ENCODE results near the gene SEC14L5. TPM values are rescaled to one million over a fixed set of nuclear protein-coding genes. Genes with fewer than 3 reads are reported as not detected.
"Not testable (repeated sequence)": the region's sequence is repeated elsewhere in the genome, so short reads cannot be mapped to it uniquely, and the experiment has no call there.

The SEC14L5 gene
- total RNA-seq, 1 experiment from 2014 or later: 0.10 TPM

- in situ Hi-C loops (cut with HindIII; ENCODE audit: low sequenced_read_pairs): no loop called here
- DNase-seq (ENCODE audit: low spot score): no peak
These were observed 10.2 kb upstream of the SEC14L5 start for GRCh38 chr16:4947722-4948503.

- in situ Hi-C loops (cut with HindIII; ENCODE audit: low sequenced_read_pairs): no loop called here
- no peak for DNase-seq (ENCODE audit: low spot score)
These were observed 9.0 kb upstream of the SEC14L5 start for GRCh38 chr16:4948903-4949766.

GRCh38 chr16:4949986-4950385 is 8.1 kb upstream of the SEC14L5 start:
- in situ Hi-C loops (cut with HindIII; ENCODE audit: low sequenced_read_pairs): no loop called here
- no peak for DNase-seq (ENCODE audit: low spot score)

DNA sequence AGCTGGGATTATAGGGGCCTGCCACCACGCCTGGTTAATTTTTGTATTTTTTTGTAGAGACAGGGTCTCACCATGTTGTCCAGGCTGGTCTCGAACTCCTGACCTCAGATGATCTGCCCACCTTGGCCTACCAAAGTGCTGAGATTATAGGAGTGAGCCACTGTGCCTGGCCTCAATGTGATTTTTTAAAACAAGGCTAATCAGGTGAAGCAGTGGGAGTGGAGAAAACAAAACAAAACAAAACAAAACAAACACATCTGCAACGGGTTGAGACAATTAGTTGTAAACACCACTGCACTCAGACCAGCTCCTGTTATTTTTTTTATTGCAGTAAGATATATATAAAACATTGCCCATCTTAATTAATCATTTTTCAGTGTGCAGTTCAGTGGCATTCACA is 6.5 kb upstream of the SEC14L5 start:
- in situ Hi-C loops (cut with HindIII; ENCODE audit: low sequenced_read_pairs); DNase-seq (ENCODE audit: low spot score): not testable (repeated sequence)

GRCh38 chr16:4954714-4955113 is 3.4 kb upstream of the SEC14L5 start:
- in situ Hi-C loops (cut with HindIII; ENCODE audit: low sequenced_read_pairs): no loop called here
- DNase-seq (ENCODE audit: low spot score): no peak

DNA sequence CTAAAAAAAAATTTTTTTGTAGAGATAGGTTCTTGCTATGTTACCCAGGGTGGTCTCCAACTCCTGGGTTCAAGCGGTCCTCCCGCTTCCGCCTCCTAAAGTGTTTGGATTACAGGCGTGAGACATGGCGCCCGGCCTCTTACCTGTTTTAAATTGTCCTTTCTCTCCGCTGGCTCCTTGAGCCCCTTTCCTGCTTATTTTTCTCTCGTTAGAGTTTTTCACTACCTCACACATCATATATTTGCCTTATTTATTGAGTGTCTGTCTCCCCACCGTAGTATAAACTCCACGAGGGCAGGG is 760 bp upstream of the SEC14L5 start:
- in situ Hi-C loops (cut with HindIII; ENCODE audit: low sequenced_read_pairs): no loop called here

GRCh38 chr16:4958510-4959438 is 644 bp downstream of the SEC14L5 start:
- DNase-seq (ENCODE audit: low spot score): no peak
- in situ Hi-C loops (cut with HindIII; ENCODE audit: low sequenced_read_pairs): no loop called here

More for the DNA sequence above, 760 bp upstream of the SEC14L5 start:
- DNase-seq (ENCODE audit: low spot score): no peak

DNA sequence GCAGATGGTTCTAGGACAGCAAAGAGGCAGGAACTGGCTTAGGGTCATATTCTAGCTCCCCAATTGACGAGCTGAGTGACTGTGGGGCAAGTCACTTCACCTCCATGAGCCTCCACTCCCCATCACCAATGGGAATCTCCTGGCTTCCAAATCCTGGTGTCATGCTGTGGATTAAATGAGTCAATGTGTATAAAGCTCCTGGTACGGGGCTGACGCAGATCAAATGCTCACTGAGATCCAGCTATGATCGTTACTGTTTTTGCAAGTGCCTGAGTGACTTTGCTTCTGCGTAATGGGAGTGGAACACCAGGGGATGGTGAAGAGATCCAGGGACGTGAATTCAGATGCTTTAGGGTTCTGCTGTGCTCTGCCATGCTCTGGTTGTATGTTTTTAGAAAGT is 2.4 kb downstream of the SEC14L5 start:
- no peak for DNase-seq (ENCODE audit: low spot score)
- in situ Hi-C loops (cut with HindIII; ENCODE audit: low sequenced_read_pairs): no loop called here

DNA sequence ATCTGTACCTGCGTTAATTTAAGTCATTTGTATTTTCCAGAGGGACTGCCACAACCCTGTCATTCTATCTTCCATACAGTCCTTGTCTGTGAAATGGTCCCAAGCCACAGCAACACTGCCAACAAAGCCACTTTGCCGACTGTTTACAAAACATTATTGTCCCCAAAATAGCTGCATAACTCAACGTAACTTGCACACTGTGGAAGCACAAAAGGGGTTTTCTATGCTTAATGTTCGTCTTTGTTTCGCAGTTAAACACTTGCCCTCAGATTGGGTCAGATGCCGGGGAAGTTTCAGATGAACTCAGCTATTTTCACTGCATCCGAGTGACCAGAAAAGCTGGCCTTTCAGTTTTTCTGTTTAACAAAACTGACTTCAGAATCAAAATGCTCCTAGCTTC is 4.6 kb downstream of the SEC14L5 start:
- DNase-seq (ENCODE audit: low spot score): no peak
- in situ Hi-C loops (cut with HindIII; ENCODE audit: low sequenced_read_pairs): no loop called here

DNA sequence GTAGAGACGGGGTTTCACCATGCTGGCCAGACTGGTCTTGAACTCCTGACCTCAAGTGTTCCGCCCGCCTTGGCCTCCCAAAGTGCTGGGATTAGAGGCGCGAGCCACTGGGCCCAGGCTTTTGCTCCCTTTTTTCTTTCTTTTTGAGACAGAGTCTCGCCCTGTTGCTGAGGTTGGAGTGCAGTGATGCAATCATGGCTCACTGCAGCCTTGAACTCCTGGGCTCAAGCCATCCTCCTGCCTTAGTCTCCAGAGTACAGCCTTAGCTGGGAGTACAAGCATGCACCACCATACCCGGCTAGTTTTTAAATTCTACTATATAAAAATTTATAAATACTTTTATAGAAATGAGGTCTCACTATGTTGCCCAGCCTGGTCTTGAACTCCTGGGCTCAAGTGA is 5.4 kb downstream of the SEC14L5 start:
- DNase-seq (ENCODE audit: low spot score); in situ Hi-C loops (cut with HindIII; ENCODE audit: low sequenced_read_pairs): not testable (repeated sequence)

GRCh38 chr16:4966736-4967453 is 8.8 kb downstream of the SEC14L5 start:
- DNase-seq (ENCODE audit: low spot score): no peak
- in situ Hi-C loops (cut with HindIII; ENCODE audit: low sequenced_read_pairs): no loop called here

DNA sequence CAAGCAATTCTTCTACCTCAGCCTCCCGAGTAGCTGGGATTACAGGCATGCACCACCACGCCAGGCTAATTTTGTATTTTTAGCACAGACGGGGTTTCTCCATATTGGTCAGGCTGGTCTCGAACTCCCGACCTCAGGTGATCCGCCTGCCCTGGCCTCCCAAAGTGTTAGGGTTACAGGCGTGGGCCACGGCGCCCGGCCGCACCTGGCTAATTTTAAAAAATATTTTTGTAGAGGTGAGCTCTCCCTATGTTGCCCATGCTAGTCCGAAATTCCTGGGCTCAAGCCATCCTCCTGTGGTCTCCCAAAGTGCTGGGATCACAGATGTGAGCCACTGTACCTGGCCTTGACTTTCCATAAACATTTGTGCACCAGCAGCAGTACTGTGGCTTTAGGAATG is 10.1 kb downstream of the SEC14L5 start:
- in situ Hi-C loops (cut with HindIII; ENCODE audit: low sequenced_read_pairs); DNase-seq (ENCODE audit: low spot score): not testable (repeated sequence)

DNA sequence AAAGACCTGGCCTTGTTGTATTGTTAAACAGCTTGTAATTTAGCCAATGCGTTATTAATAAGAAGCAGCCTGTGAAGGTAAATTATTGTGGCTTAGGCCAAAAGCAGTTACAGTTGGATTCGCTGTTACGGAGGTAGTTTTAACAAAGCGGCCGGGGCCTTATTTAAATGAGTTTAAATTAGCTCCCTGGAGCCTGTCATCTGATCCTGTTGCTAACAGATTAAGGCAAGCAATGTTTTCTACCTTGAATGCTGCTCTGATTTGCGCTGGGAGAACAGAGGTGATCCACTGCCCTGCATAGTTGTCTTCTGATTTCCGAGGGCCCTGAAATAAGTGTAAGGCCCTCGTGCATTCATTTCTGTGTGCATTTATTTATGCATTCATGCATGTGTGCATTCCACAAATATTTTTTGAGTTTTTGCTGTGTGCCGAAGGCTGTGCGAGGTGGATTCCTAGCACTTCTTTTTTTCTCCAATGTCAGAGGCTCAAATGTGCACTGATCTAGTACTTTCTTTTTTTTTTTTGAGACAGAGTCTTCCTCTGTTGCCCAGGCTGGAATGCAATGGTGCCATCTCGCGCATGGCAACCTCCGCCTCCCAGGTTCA is 10.9 kb downstream of the SEC14L5 start:
- in situ Hi-C loops (cut with HindIII; ENCODE audit: low sequenced_read_pairs): no loop called here
- DNase-seq (ENCODE audit: low spot score): no peak

DNA sequence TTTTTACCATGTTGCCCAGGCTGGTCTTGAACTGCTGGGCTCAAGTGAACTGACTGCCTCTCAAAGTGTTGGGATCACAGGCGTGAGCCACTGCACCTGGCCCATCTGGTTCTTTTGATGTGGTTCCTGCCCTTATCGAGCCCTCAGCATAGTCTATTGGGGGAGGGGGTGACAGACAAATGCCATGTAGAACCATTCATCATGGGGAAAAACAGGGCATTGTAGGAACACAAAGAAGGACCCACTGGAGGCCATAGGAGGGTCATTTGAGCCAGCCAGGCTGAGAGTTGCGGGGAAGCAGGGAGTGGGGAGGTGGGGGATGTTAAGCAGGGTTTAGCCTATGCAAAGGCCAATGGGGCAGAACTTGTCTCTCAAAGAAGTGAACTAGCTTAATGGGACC is 11.9 kb downstream of the SEC14L5 start:
- DNase-seq (ENCODE audit: low spot score): no peak
- in situ Hi-C loops (cut with HindIII; ENCODE audit: low sequenced_read_pairs): no loop called here

GRCh38 chr16:4972938-4973587 is 14.9 kb downstream of the SEC14L5 start:
- in situ Hi-C loops (cut with HindIII; ENCODE audit: low sequenced_read_pairs): no loop called here
- DNase-seq (ENCODE audit: low spot score): no peak

DNA sequence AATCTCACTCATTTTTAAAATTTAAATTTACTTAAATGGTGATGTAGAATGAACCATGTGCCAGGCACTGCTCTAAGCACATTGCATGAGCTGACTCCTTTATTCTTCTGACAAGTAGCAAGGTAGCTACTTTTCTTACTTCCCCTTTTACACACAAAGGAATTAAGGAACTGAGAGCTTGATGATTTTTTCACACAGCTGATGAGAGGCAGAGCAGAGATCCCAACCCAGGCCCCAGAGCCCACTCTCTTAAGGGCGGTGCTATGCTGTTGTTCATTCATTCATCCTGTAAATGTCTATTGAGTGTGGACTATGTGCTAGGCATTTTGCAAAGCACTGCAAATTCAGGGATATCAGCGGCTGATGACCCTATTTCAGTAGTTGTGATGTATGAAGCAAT is 17.9 kb downstream of the SEC14L5 start:
- in situ Hi-C loops (cut with HindIII; ENCODE audit: low sequenced_read_pairs): no loop called here
- DNase-seq (ENCODE audit: low spot score): no peak

GRCh38 chr16:4976611-4977145 is 18.5 kb downstream of the SEC14L5 start:
- in situ Hi-C loops (cut with HindIII; ENCODE audit: low sequenced_read_pairs): no loop called here
- DNase-seq (ENCODE audit: low spot score): no peak

DNA sequence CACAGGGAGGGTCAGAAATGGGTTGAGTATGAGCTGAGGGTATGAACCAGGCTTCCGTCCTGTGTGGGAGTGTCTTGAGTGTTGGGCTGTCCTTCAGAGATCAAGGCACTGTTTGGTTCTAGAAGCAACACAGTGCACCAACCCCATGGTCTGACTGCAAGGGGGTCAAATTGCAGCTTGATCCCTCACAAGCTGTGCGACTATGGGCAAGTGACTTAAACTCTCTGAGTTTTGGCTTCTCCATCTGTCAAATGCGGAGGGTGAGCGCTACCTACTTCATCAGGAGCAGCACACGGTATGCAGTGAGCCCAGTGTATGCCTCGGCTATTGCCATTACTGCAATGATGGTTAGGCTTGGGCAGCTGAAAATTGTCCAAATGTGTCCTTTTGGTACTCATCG is 21.0 kb downstream of the SEC14L5 start:
- DNase-seq (ENCODE audit: low spot score): no peak
- in situ Hi-C loops (cut with HindIII; ENCODE audit: low sequenced_read_pairs): no loop called here
